ENCODE results near the gene YOD1.

DNA sequence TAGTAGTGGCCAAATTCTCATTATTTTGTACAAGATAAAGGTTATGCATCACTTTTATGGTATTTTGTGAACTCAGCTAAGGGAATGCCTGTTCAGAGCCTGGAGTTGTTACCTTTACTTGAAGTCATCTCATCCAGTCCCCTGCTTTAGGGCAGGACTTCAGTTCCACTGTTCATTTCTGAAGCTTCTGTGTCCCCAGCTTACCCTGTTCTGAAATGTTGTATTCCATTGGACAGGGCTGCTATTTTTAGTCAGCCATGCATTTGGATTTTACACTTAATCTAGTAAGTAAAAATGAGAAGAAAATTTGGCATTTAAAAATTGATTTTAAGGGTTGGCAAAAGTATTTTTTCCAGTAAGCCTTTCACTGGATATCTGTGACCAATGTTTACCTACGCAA is 26.0 kb upstream of the YOD1 start:
- TF ChIP-seq, protein P1, sequence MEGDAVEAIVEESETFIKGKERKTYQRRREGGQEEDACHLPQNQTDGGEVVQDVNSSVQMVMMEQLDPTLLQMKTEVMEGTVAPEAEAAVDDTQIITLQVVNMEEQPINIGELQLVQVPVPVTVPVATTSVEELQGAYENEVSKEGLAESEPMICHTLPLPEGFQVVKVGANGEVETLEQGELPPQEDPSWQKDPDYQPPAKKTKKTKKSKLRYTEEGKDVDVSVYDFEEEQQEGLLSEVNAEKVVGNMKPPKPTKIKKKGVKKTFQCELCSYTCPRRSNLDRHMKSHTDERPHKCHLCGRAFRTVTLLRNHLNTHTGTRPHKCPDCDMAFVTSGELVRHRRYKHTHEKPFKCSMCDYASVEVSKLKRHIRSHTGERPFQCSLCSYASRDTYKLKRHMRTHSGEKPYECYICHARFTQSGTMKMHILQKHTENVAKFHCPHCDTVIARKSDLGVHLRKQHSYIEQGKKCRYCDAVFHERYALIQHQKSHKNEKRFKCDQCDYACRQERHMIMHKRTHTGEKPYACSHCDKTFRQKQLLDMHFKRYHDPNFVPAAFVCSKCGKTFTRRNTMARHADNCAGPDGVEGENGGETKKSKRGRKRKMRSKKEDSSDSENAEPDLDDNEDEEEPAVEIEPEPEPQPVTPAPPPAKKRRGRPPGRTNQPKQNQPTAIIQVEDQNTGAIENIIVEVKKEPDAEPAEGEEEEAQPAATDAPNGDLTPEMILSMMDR (conservative IDR thresholded peaks at IDR 0.05), result no peak
- no peak for TF ChIP-seq EZH2 (IDR thresholded peaks at IDR 0.05; ENCODE audit: low read depth)

Measured in PC-9 (cell line).